ENCODE measurements around the gene LAMTOR1. TPM values are rescaled to one million over a fixed set of nuclear protein-coding genes. Genes with fewer than 3 reads are reported as not detected.

LAMTOR1 gene
- total RNA-seq, 1 donor from 2014 or later: 65.8 TPM

DNA sequence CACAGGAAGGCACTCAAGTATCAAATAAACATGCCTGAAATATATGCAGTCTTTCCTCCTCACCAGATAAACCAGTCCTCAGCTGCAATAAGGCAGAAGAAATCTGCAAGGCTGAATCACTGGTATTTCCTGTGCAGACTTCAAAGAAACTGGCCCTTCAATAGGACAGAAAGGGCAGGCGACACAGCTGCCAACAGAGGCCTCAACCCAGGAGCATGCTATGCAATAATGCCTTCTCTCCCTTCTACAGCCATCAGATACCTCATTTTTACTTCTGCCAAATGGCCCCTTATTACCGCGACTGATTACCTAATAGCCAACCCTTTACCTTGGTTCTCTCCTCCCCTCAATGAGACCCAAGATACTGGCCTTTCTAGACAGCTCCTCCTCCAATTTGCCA is 30.7 kb downstream of the LAMTOR1 start:
- TF ChIP-seq EZH2 (IDR thresholded peaks at IDR 0.05; ENCODE audit: insufficient read depth, low read length): no peak
- TF ChIP-seq, protein P1, sequence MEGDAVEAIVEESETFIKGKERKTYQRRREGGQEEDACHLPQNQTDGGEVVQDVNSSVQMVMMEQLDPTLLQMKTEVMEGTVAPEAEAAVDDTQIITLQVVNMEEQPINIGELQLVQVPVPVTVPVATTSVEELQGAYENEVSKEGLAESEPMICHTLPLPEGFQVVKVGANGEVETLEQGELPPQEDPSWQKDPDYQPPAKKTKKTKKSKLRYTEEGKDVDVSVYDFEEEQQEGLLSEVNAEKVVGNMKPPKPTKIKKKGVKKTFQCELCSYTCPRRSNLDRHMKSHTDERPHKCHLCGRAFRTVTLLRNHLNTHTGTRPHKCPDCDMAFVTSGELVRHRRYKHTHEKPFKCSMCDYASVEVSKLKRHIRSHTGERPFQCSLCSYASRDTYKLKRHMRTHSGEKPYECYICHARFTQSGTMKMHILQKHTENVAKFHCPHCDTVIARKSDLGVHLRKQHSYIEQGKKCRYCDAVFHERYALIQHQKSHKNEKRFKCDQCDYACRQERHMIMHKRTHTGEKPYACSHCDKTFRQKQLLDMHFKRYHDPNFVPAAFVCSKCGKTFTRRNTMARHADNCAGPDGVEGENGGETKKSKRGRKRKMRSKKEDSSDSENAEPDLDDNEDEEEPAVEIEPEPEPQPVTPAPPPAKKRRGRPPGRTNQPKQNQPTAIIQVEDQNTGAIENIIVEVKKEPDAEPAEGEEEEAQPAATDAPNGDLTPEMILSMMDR (IDR thresholded peaks at IDR 0.05; ENCODE audit: insufficient read depth, low read depth, low read length): no peak
- Mint-ChIP-seq H3K9me3 (ENCODE audit: unreplicated experiment) (no peaks in the 10 kb centered on the region), H3K36me3 (ENCODE audit: low read depth, unreplicated experiment) (peaks cover 2% of the 10 kb centered on the region), H3K27me3 (ENCODE audit: low read depth, unreplicated experiment) (no peaks in the 10 kb centered on the region), H3K27ac (ENCODE audit: unreplicated experiment) (peak overlapping the region; percentile 66), H3K4me1 (ENCODE audit: low read depth, unreplicated experiment) (peaks cover 55% of the 10 kb centered on the region), H3K4me3 (ENCODE audit: unreplicated experiment) (no peak overlapping the region)
- no peaks in the 10 kb centered on the region for H3K9me3 ChIP-seq (ENCODE audit: insufficient read depth, low read depth, low read length)
- H3K9ac ChIP-seq (ENCODE audit: low read length): peak overlapping the region; percentile 54
- peak overlapping the region; percentile 20 for H3K4me3 ChIP-seq (ENCODE audit: insufficient read depth, low read depth, low read length)
- DNase-seq (ENCODE audit: low read depth) (peak; percentile 85), FAIRE-seq (peak; percentile 92)
- H4K20me1 ChIP-seq (ENCODE audit: insufficient read depth, low read length): no peaks in the 10 kb centered on the region
- peaks cover 39% of the 10 kb centered on the region for H3K4me1 ChIP-seq (ENCODE audit: insufficient read depth, low read length)
- H3K79me2 ChIP-seq (ENCODE audit: insufficient read depth, low read length): peaks cover 92% of the 10 kb centered on the region
- peak overlapping the region; percentile 88 for H3K4me2 ChIP-seq (ENCODE audit: low read length)
- H3K27ac ChIP-seq (ENCODE audit: low read depth, low read length): peak overlapping the region; percentile 69
- H2AFZ ChIP-seq (ENCODE audit: low read depth, low read length): no peak overlapping the region
- no peaks in the 10 kb centered on the region for H3K36me3 ChIP-seq (ENCODE audit: insufficient read depth, low read length)
- H3K27me3 ChIP-seq (ENCODE audit: insufficient read depth, low read length): no peaks in the 10 kb centered on the region

DNA sequence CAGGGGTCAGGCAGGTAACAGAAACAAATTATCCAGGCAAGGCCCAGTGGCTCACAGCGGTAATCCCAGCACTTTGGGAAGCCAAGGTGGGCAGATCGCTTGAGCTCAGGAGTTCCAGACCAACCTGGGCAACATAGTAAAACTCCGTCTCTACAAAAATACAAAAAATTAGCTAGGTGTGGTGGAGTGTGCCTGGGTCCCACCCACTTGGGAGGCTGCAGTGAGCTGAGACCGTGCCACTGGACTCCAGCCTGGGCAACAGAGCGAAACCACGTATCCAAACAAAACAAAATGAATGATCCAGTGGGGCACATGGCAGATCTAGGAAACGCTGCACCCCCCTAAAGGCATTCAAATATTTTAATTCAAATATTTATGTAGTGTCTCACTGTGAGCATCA is 32.6 kb downstream of the LAMTOR1 start:
- peak overlapping the region; percentile 73 for H3K4me2 ChIP-seq (ENCODE audit: low read length)
- TF ChIP-seq, protein P1 (IDR thresholded peaks at IDR 0.05; ENCODE audit: insufficient read depth, low read depth, low read length): no peak
- TF ChIP-seq EZH2 (IDR thresholded peaks at IDR 0.05; ENCODE audit: insufficient read depth, low read length): no peak
- peaks cover 64% of the 10 kb centered on the region for H3K4me1 Mint-ChIP-seq (ENCODE audit: low read depth, unreplicated experiment)
- peaks cover 90% of the 10 kb centered on the region for H3K79me2 ChIP-seq (ENCODE audit: insufficient read depth, low read length)
- H3K4me1 ChIP-seq (ENCODE audit: insufficient read depth, low read length): peaks cover 46% of the 10 kb centered on the region
- no peaks in the 10 kb centered on the region for H3K9me3 ChIP-seq (ENCODE audit: insufficient read depth, low read depth, low read length)
- peak overlapping the region; percentile 54 for H3K27ac ChIP-seq (ENCODE audit: low read depth, low read length)
- H3K27me3 Mint-ChIP-seq (ENCODE audit: low read depth, unreplicated experiment): no peaks in the 10 kb centered on the region
- no peaks in the 10 kb centered on the region for H4K20me1 ChIP-seq (ENCODE audit: insufficient read depth, low read length)
- H2AFZ ChIP-seq (ENCODE audit: low read depth, low read length): peak overlapping the region; percentile 14
- H3K4me3 ChIP-seq (ENCODE audit: insufficient read depth, low read depth, low read length): peak overlapping the region; percentile 24
- H3K27me3 ChIP-seq (ENCODE audit: insufficient read depth, low read length): no peaks in the 10 kb centered on the region
- peak overlapping the region; percentile 82 for H3K4me3 Mint-ChIP-seq (ENCODE audit: unreplicated experiment)
- no peaks in the 10 kb centered on the region for H3K9me3 Mint-ChIP-seq (ENCODE audit: unreplicated experiment)
- FAIRE-seq (no peak), DNase-seq (ENCODE audit: low read depth) (no peak)
- H3K36me3 ChIP-seq (ENCODE audit: insufficient read depth, low read length): no peaks in the 10 kb centered on the region
- H3K36me3 Mint-ChIP-seq (ENCODE audit: low read depth, unreplicated experiment): peaks cover 4% of the 10 kb centered on the region
- H3K9ac ChIP-seq (ENCODE audit: low read length): peak overlapping the region; percentile 63
- peak overlapping the region; percentile 97 for H3K27ac Mint-ChIP-seq (ENCODE audit: unreplicated experiment)

DNA sequence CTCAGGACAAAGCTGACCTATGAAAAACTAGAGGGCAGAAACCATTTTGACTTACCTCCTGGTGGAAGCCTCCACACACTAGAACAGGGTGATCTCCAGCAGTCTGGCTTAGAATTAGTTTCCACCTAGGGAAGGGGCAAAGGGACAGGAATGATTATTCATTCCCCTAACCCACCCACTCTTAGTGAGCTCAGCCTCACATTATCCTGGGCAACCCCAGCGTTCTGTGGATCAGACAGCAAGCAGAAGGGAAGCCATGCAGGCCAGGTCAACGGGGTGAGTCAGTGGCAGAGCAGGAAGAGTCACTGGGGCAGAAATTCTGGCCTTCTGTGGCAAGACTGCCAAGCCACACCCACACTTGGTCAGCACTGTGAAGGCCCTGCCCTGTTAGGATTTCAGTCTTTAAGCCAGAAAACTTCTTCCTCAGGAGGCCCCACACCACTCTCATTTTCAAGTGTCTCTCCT is 33.3 kb downstream of the LAMTOR1 start:
- peak overlapping the region; percentile 63 for H3K9ac ChIP-seq (ENCODE audit: low read length)
- no peaks in the 10 kb centered on the region for H3K9me3 ChIP-seq (ENCODE audit: insufficient read depth, low read depth, low read length)
- H3K79me2 ChIP-seq (ENCODE audit: insufficient read depth, low read length): peaks cover 88% of the 10 kb centered on the region
- H3K4me2 ChIP-seq (ENCODE audit: low read length): peak overlapping the region; percentile 73
- Mint-ChIP-seq H3K27me3 (ENCODE audit: low read depth, unreplicated experiment) (no peaks in the 10 kb centered on the region), H3K4me1 (ENCODE audit: low read depth, unreplicated experiment) (peaks cover 64% of the 10 kb centered on the region), H3K9me3 (ENCODE audit: unreplicated experiment) (no peaks in the 10 kb centered on the region), H3K36me3 (ENCODE audit: low read depth, unreplicated experiment) (peaks cover 4% of the 10 kb centered on the region), H3K4me3 (ENCODE audit: unreplicated experiment) (peak overlapping the region; percentile 82), H3K27ac (ENCODE audit: unreplicated experiment) (peak overlapping the region; percentile 97)
- FAIRE-seq (no peak), DNase-seq (ENCODE audit: low read depth) (peak; percentile 85)
- H3K4me1 ChIP-seq (ENCODE audit: insufficient read depth, low read length): peaks cover 46% of the 10 kb centered on the region
- H4K20me1 ChIP-seq (ENCODE audit: insufficient read depth, low read length): no peaks in the 10 kb centered on the region
- H2AFZ ChIP-seq (ENCODE audit: low read depth, low read length): peak overlapping the region; percentile 14
- H3K36me3 ChIP-seq (ENCODE audit: insufficient read depth, low read length): no peaks in the 10 kb centered on the region
- no peaks in the 10 kb centered on the region for H3K27me3 ChIP-seq (ENCODE audit: insufficient read depth, low read length)
- H3K27ac ChIP-seq (ENCODE audit: low read depth, low read length): peak overlapping the region; percentile 54
- TF ChIP-seq EZH2 (IDR thresholded peaks at IDR 0.05; ENCODE audit: insufficient read depth, low read length): no peak
- TF ChIP-seq, protein P1 (IDR thresholded peaks at IDR 0.05; ENCODE audit: insufficient read depth, low read depth, low read length): no peak
- H3K4me3 ChIP-seq (ENCODE audit: insufficient read depth, low read depth, low read length): peak overlapping the region; percentile 24
